SK-N-SH (cell line): Measurements from ENCODE around the gene MYF6. TPM values are rescaled to one million over a fixed set of nuclear protein-coding genes. Genes with fewer than 3 reads are reported as not detected.

Source experiments
- CTCF ChIA-PET: fragments of 300-600, 350-600 bp; formaldehyde crosslinking; extraction: SDS; loops from one replicate; lab custom pipeline; 2021; lab: Yijun Ruan, JAX
- POLR2A ChIA-PET: fragments of 350-600 bp; sonication (Branson Sonifier 250); formaldehyde crosslinking; extraction: SDS; loops from one replicate; lab custom pipeline; 2020; ENCODE audit warnings: antibody characterized with exemption, inconsistent platforms; lab: Yijun Ruan, JAX
- DNase-seq: peaks from one replicate; pipeline ENCODE4 v3.0.0; 2012
- H2AFZ ChIP-seq: fragments of 200-600 bp; sonication (generic); 2 replicates; pipeline ENCODE4 v1.8.1; 2016; ENCODE audit warnings: antibody characterized with exemption, mild to moderate bottlenecking, low read depth
- H3F3A ChIP-seq: fragments of 200-600 bp; sonication (generic); replicated peaks from 2 replicates; pipeline ENCODE3; 2016; ENCODE audit warnings: antibody characterized with exemption, mild to moderate bottlenecking; ENCODE audit not compliant: insufficient read depth
- H3K27ac ChIP-seq, 2 experiments: fragments of 200-500 bp in 1 of 2; fragments of 200-600 bp in 1 of 2; sonication (Bioruptor generic) in 1 of 2; sonication (generic), shearing (Covaris generic) in 1 of 2; 2 replicates each; pipeline versions ENCODE4 v1.5.1 to v1.6.1; 2014 to 2016; ENCODE audit warnings: low read depth in 2 of 2, inconsistent platforms in 1 of 2, low read length in 1 of 2, mild to moderate bottlenecking in 1 of 2, mixed read lengths in 1 of 2
- H3K27me3 ChIP-seq: fragments of 200-600 bp; sonication (generic), shearing (Covaris generic); 2 replicates; pipeline ENCODE4 v1.6.1; 2016; ENCODE audit warnings: mixed run types; ENCODE audit not compliant: insufficient read depth
- H3K36me3 ChIP-seq, 2 experiments: fragments of 200-500 bp in 1 of 2; fragments of 200-600 bp in 1 of 2; sonication (Bioruptor generic) in 1 of 2; sonication (generic) in 1 of 2; replicated peaks in 1 of 2; 2 replicates each; pipeline versions ENCODE3 to v1.5.1; 2014 to 2016; ENCODE audit warnings: low read length in 1 of 2, mild to moderate bottlenecking in 1 of 2; ENCODE audit not compliant: insufficient read depth in 2 of 2, control insufficient read depth in 1 of 2
- H3K4me1 ChIP-seq, 2 experiments: fragments of 200-500 bp in 1 of 2; fragments of 200-600 bp in 1 of 2; sonication (Bioruptor generic) in 1 of 2; sonication (generic), shearing (Covaris generic) in 1 of 2; 2 replicates each; pipeline versions ENCODE4 v1.5.1 to v1.6.1; 2014 to 2016; ENCODE audit warnings: low read depth in 1 of 2, low read length in 1 of 2, mixed run types in 1 of 2; ENCODE audit not compliant: insufficient read depth in 2 of 2, control insufficient read depth in 1 of 2
- H3K4me2 ChIP-seq: fragments of 200-600 bp; sonication (generic), shearing (Covaris generic); 2 replicates; pipeline ENCODE4 v1.6.1; 2017; ENCODE audit warnings: mixed run types
- H3K4me3 ChIP-seq, 2 experiments: fragments of 200-500 bp in 1 of 2; fragments of 200-600 bp in 1 of 2; sonication (Bioruptor generic) in 1 of 2; sonication (generic), shearing (Covaris generic) in 1 of 2; 2 replicates each; pipeline versions ENCODE4 v1.5.1 to v1.8.1; 2014 to 2016; ENCODE audit warnings: low read depth in 2 of 2, inconsistent platforms in 1 of 2, low read length in 1 of 2, mild to moderate bottlenecking in 1 of 2, mixed read lengths in 1 of 2, moderate library complexity in 1 of 2
- H3K79me2 ChIP-seq: fragments of 200-600 bp; sonication (generic); 2 replicates; pipeline ENCODE4 v1.8.1; 2017; ENCODE audit warnings: mild to moderate bottlenecking; ENCODE audit not compliant: insufficient read depth
- H3K9ac ChIP-seq: fragments of 200-600 bp; sonication (generic); 2 replicates; pipeline ENCODE4 v1.6.1; 2017; ENCODE audit warnings: mixed run types
- H3K9me2 ChIP-seq: fragments of 200-600 bp; sonication (generic); 2 replicates; pipeline ENCODE4 v1.6.1; 2017; ENCODE audit warnings: mixed run types
- H3K9me3 ChIP-seq: fragments of 200-600 bp; sonication (generic); 2 replicates; pipeline ENCODE4 v1.6.1; 2017; ENCODE audit warnings: mixed run types, mild to moderate bottlenecking, moderate library complexity
- H4K20me1 ChIP-seq: fragments of 200-600 bp; sonication (generic); 2 replicates; pipeline ENCODE4 v1.6.1; 2017; ENCODE audit warnings: mild to moderate bottlenecking, mixed run types; ENCODE audit not compliant: insufficient read depth
- CHD2 ChIP-seq: fragments of 150-350 bp; IDR thresholded peaks from 2 replicates; pipeline ENCODE4 v1.6.1; 2018; ENCODE audit warnings: low read length; ENCODE audit not compliant: partially characterized antibody
- ELF1 ChIP-seq: IDR thresholded peaks from 2 replicates; pipeline ENCODE4 v1.4.0; 2012
- EP300 ChIP-seq, 2 experiments: IDR thresholded peaks; 2 replicates each; pipeline versions ENCODE4 v1.4.0 to v1.6.1; 2012; ENCODE audit warnings: borderline replicate concordance in 1 of 2, low read depth in 1 of 2, low read length in 1 of 2
- EZH2phosphoT487 ChIP-seq: fragments of 200-600 bp; sonication (generic); IDR thresholded peaks from 2 replicates; pipeline ENCODE4 v1.6.1; 2017; ENCODE audit warnings: low read depth, mixed run types, mild to moderate bottlenecking, antibody characterized with exemption, moderate library complexity, borderline replicate concordance
- FOSL2 ChIP-seq: IDR thresholded peaks from 2 replicates; pipeline ENCODE4 v1.4.0; 2012; ENCODE audit warnings: low read depth, mild to moderate bottlenecking, moderate library complexity, borderline replicate concordance
- FOXJ3 ChIP-seq: sonication (generic); formaldehyde crosslinking; IDR thresholded peaks from 2 replicates; pipeline ENCODE4 v1.5.1; 2020; ENCODE audit warnings: mild to moderate bottlenecking, missing genetic modification reagents
- GATA2 ChIP-seq: sonication (generic); formaldehyde crosslinking; IDR thresholded peaks from 2 replicates; pipeline ENCODE4 v1.5.0; 2020; ENCODE audit warnings: mild to moderate bottlenecking, missing genetic modification reagents
- JUND ChIP-seq: IDR thresholded peaks from 2 replicates; pipeline ENCODE4 v1.4.0; 2012
- MAX ChIP-seq: IDR thresholded peaks from 2 replicates; pipeline ENCODE4 v1.4.0; 2012; ENCODE audit warnings: low read depth
- MEF2A ChIP-seq: IDR thresholded peaks from 2 replicates; pipeline ENCODE4 v1.4.0; 2012; ENCODE audit warnings: low read depth, borderline replicate concordance
- MXI1 ChIP-seq: IDR thresholded peaks from 2 replicates; pipeline ENCODE4 v1.6.1; 2012; ENCODE audit warnings: mild to moderate bottlenecking, low read depth, low read length, improper control_type of control experiment
- NFIC ChIP-seq: IDR thresholded peaks from 2 replicates; pipeline ENCODE4 v1.4.0; 2012; ENCODE audit warnings: borderline replicate concordance
- PBX3 ChIP-seq: IDR thresholded peaks from 2 replicates; pipeline ENCODE4; 2012
- POLR2AphosphoS5 ChIP-seq: IDR thresholded peaks from 2 replicates; pipeline ENCODE4 v1.6.1; 2012; ENCODE audit warnings: low read depth, low read length
- RAD21 ChIP-seq: IDR thresholded peaks from 2 replicates; pipeline ENCODE4 v1.6.1; 2012; ENCODE audit warnings: mild to moderate bottlenecking, low read length
- RFX5 ChIP-seq: IDR thresholded peaks from 2 replicates; pipeline ENCODE4 v1.6.1; 2012; ENCODE audit warnings: mild to moderate bottlenecking, improper control_type of control experiment, low read length
- SIN3A ChIP-seq: IDR thresholded peaks from 2 replicates; pipeline ENCODE4 v1.6.1; 2012; ENCODE audit warnings: low read depth, mild to moderate bottlenecking, low read length, moderate library complexity, borderline replicate concordance
- SMC3 ChIP-seq: IDR thresholded peaks from 2 replicates; pipeline ENCODE4 v1.6.1; 2012; ENCODE audit warnings: low read depth, low read length, improper control_type of control experiment
- TCF12 ChIP-seq: IDR thresholded peaks from 2 replicates; pipeline ENCODE4 v1.4.0; 2012
- TEAD4 ChIP-seq: IDR thresholded peaks from 2 replicates; pipeline ENCODE4 v1.4.0; 2012; ENCODE audit warnings: mild to moderate bottlenecking, borderline replicate concordance; ENCODE audit not compliant: insufficient read depth
- WGBS: methylation state at CpG from one replicate; pipeline ENCODE4 v1.1.6; 2017; ENCODE audit warnings: low lambda C conversion rate; 5-methylcytosine and 5-hydroxymethylcytosine counted together
- polyA plus RNA-seq, 3 experiments: library from polyadenylated mRNA; depleted of rRNA; stranded (reverse); fragments of >200 nt; gene quantifications; 2 replicates each; pipeline ENCODE4 v1.2.3, GENCODE V29; 2012
- TF ChIP-seq, protein P1 (sequence below): IDR thresholded peaks from 2 replicates; pipeline ENCODE4 v1.4.0; 2012; ENCODE audit warnings: low read depth, borderline replicate concordance
- TF ChIP-seq, protein P2 (sequence below): fragments of 200-600 bp; sonication (generic); IDR thresholded peaks from 2 replicates; pipeline ENCODE4 v1.6.1; 2017; ENCODE audit warnings: antibody characterized with exemption, mild to moderate bottlenecking, moderate library complexity
- TF ChIP-seq, protein P3 (sequence below): IDR thresholded peaks from 2 replicates; pipeline ENCODE4 v1.4.0; 2012; ENCODE audit warnings: low read depth, borderline replicate concordance
- TF ChIP-seq, protein P4 (sequence below): fragments of 150-350 bp; IDR thresholded peaks from 2 replicates; pipeline ENCODE4 v1.6.1; 2017; ENCODE audit warnings: antibody characterized with exemption, low read length, low read depth, borderline replicate concordance

MYF6 gene
- polyA plus RNA-seq, 1 of the 3 experiments (the other 2 are of a cell fraction), result not detected

DNA sequence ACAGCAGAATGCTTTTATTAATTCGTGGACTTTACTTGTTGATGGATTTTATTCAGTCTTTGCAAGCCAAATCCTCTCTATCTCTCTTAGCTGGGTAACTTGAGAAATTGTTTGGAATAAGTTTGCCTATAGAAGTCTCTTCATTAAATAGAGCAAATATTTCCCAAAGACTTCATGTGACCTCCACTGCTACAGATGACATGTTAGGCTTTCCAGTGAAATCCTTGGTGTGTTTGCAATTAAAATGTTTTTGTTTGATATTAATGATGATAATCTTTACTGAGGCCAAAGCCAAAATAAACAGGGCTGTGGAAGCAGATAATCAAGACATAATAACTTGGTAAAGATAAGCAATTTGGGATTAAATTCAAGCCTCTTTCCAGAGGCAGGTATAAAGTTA lies 4.4 kb downstream of the MYF6 start:
- Histone ChIP-seq H3K79me2 (no peaks in the 10 kb centered on the region), H3K27me3 (peaks cover 88% of the 10 kb centered on the region), H3K4me1 (no peaks in the 10 kb centered on the region), H3F3A (no peaks in the 10 kb centered on the region), H3K9me2 (no peaks in the 10 kb centered on the region), H2AFZ (no peak overlapping the region), H3K4me3 (no peak overlapping the region), H3K27ac (no peak overlapping the region), H3K9me3 (no peaks in the 10 kb centered on the region), H3K36me3 (no peaks in the 10 kb centered on the region), H3K9ac (no peak overlapping the region), H3K4me2 (no peak overlapping the region), H4K20me1 (no peaks in the 10 kb centered on the region)
- CTCF ChIA-PET, result interaction anchor here (2.2 kb wide), 1 partner anchor 11 kb away, joined by 12 read pairs; no protein-coding TSS in a partner anchor
- WGBS, result 0% methylated on average over 1 of the region's 1 CpG
- no peak for TF ChIP-seq EZH2phosphoT487
- TF ChIP-seq SMC3, result no peak
- TF ChIP-seq TCF12, result no peak
- TF ChIP-seq, protein P1, sequence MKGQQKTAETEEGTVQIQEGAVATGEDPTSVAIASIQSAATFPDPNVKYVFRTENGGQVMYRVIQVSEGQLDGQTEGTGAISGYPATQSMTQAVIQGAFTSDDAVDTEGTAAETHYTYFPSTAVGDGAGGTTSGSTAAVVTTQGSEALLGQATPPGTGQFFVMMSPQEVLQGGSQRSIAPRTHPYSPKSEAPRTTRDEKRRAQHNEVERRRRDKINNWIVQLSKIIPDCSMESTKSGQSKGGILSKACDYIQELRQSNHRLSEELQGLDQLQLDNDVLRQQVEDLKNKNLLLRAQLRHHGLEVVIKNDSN, result no peak
- TF ChIP-seq MEF2A, result no peak
- TF ChIP-seq, protein P2, sequence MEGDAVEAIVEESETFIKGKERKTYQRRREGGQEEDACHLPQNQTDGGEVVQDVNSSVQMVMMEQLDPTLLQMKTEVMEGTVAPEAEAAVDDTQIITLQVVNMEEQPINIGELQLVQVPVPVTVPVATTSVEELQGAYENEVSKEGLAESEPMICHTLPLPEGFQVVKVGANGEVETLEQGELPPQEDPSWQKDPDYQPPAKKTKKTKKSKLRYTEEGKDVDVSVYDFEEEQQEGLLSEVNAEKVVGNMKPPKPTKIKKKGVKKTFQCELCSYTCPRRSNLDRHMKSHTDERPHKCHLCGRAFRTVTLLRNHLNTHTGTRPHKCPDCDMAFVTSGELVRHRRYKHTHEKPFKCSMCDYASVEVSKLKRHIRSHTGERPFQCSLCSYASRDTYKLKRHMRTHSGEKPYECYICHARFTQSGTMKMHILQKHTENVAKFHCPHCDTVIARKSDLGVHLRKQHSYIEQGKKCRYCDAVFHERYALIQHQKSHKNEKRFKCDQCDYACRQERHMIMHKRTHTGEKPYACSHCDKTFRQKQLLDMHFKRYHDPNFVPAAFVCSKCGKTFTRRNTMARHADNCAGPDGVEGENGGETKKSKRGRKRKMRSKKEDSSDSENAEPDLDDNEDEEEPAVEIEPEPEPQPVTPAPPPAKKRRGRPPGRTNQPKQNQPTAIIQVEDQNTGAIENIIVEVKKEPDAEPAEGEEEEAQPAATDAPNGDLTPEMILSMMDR, result no peak
- TF ChIP-seq JUND, result no peak
- no peak for TF ChIP-seq FOSL2
- no peak for TF ChIP-seq NFIC
- TF ChIP-seq, protein P3, sequence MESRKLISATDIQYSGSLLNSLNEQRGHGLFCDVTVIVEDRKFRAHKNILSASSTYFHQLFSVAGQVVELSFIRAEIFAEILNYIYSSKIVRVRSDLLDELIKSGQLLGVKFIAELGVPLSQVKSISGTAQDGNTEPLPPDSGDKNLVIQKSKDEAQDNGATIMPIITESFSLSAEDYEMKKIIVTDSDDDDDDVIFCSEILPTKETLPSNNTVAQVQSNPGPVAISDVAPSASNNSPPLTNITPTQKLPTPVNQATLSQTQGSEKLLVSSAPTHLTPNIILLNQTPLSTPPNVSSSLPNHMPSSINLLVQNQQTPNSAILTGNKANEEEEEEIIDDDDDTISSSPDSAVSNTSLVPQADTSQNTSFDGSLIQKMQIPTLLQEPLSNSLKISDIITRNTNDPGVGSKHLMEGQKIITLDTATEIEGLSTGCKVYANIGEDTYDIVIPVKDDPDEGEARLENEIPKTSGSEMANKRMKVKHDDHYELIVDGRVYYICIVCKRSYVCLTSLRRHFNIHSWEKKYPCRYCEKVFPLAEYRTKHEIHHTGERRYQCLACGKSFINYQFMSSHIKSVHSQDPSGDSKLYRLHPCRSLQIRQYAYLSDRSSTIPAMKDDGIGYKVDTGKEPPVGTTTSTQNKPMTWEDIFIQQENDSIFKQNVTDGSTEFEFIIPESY, result no peak
- POLR2A ChIA-PET, result no interaction called here
- no peak for DNase-seq

GRCh38 chr12:80712866-80713265 lies 5.4 kb downstream of the MYF6 start:
- Histone ChIP-seq H2AFZ (no peak overlapping the region), H3K4me1 (no peaks in the 10 kb centered on the region), H3K4me3 (no peak overlapping the region), H3K36me3 (no peaks in the 10 kb centered on the region), H3K4me2 (no peak overlapping the region), H3K9me2 (no peaks in the 10 kb centered on the region), H4K20me1 (no peaks in the 10 kb centered on the region), H3K27ac (no peak overlapping the region), H3F3A (no peaks in the 10 kb centered on the region), H3K79me2 (no peaks in the 10 kb centered on the region), H3K9ac (no peak overlapping the region), H3K27me3 (peaks cover 88% of the 10 kb centered on the region), H3K9me3 (no peaks in the 10 kb centered on the region)
- no peak for DNase-seq
- CTCF ChIA-PET, result no interaction called here
- POLR2A ChIA-PET, result no interaction called here
- TF ChIP-seq RFX5 (no peak), SIN3A (no peak), TCF12 (no peak), MXI1 (no peak), NFIC (no peak), PBX3 (no peak), SMC3 (no peak), EP300 (IDR thresholded peaks at IDR 0.05; ENCODE audit: borderline replicate concordance in 1 of 2, low read depth in 1 of 2, low read length in 1 of 2) (no peak), CHD2 (no peak), JUND (no peak), POLR2AphosphoS5 (no peak), FOXJ3 (CRISPR knock-in tag) (no peak), GATA2 (CRISPR knock-in tag) (no peak), TEAD4 (no peak), RAD21 (no peak), MAX (no peak), ELF1 (no peak)
- TF ChIP-seq, protein P4, sequence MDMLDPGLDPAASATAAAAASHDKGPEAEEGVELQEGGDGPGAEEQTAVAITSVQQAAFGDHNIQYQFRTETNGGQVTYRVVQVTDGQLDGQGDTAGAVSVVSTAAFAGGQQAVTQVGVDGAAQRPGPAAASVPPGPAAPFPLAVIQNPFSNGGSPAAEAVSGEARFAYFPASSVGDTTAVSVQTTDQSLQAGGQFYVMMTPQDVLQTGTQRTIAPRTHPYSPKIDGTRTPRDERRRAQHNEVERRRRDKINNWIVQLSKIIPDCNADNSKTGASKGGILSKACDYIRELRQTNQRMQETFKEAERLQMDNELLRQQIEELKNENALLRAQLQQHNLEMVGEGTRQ, result no peak
